ENCODE data around the gene SMTNL2.
"Not testable (repeated sequence)": the region's sequence is repeated elsewhere in the genome, so short reads cannot be mapped to it uniquely, and the experiment has no call there.

SMTNL2 gene

DNA sequence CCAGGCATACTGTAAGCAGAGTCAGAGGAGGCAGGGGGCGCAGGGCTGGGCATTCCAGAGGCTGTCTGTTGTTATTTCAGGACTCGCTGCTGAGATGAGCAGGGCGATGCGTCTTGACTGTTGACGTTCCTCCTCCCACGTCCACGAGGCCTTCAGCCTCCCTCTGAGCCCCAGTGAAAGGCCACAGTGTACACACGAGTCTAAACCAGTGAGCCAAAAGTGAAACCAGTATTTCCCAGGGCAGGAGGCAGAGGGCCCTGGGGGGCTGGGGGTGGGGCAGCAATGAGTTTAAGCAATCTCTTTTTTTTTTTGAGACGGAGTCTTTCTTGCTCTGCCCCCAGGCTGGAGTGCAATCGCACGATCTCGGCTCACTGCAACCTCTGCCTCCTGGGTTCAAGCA, 21.5 kb downstream of the SMTNL2 start:
- DNase-seq: no peak

DNA sequence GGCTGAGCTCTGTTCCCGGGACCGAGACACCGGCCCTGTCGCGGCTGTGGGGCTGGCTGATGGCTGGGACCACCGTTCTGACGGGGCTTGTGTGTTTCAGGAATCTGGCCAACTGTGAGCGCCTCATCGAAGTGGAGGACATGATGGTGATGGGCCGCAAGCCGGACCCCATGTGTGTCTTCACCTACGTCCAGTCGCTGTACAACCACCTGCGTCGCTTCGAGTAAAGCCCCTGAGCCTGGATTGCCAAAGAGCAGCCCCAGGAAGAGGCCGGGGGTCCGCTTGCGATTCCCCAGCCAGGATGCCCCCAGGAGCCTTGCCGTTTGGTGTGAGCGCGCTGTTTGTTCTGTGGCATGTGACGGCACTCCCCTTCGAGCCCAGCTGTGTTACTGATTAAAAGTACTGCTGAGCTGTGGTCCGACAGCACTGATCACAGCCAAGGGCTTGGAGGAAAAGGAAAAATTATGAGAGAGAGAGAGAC, 23.0 kb downstream of the SMTNL2 start:
- no peak for DNase-seq

DNA sequence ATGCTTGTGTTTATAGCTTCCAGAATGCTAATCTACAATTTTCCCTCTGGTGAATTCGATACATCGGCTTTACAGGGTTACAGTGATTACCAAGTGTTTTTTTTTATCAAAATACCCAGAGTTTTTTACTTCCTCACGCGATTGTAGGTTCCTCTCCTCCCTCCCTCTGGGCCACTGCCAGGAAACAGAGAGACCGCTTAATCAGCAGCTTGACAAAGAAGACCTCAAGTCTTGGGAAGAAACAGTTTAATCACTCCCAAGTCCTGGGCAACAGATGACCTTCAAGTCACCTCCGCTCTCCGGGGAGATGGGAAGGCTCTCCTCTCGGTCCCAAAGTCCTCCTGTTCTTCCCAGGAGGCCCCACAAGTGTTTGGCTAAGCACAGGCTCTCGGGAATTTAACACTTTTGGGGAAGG, 23.5 kb downstream of the SMTNL2 start:
- DNase-seq: no peak

DNA sequence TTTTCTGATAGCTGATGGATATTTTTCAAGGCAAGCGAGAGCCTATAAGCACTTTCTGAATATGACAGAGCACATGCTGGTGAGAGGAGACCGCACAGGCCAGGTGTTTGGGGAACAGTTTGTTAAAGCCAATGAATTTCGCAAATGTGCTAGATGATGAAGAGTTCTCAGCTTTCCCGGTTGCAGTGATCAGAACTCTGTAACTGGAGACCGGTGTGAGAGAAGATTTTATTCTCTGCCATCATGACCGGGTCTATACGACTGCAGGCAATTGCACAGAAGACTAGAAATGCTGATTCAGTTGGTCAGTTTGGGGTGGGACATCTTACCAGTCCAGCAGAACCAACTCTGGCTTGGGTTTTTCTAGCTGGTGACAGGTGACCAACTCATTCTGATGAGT, 25.4 kb downstream of the SMTNL2 start:
- no peak for DNase-seq

DNA sequence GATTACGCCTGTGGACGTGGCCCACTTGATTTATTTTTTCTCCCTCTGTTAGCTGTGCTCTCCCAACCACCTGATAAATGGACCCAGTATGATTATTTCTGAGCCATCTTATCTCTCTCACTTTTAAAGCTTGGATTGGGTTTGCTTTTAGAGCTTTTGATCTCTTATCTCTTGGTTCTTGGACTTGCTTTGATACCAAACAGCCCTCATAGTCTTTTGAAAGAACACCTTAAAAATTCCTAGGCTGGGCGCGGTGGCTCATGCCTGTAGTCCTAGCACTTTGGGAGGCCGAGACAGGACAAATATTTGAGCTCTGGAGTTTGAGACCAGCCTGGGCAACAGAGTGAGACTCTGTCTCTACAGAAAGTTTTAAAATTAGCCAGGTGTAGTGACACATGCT, 25.8 kb downstream of the SMTNL2 start:
- DNase-seq: no peak

DNA sequence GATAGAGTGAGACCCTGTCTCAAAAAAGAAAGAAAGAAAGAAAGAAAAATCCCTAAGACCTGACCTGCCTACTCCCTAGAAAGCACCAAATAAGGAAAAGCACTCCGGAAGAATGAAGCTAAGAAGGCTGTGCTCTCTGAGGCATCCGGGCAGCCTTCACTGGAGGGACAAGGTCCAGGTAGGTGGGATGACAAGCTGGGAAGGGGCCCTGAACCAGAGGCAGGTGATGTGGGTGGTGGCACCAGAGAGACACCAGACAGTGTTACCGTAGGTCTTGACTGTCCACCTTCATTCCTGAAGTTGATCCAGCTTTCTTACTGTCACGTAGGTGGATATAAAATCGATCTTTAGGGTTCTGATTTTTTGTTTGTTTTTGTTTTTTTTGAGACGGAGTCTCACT, 26.3 kb downstream of the SMTNL2 start:
- no peak for DNase-seq

DNA sequence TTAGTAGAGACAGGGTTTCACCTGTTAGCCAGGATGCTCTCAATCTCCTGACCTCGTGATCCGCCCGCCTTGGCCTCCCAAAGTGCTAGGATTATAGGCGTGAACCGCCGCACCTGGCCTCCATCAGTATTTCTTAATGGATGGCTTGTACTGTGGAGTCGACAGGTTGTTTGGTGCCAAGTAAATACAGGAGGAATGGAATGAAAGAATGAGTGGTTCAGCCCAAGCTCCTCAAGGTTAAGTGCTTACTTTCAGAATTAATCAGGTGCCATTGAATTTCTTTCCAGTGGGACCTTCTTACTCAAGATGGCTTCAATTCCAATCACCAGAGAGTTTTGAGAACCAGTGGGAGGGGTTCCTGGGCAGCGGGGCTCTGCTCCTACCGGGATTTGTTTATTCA, 32.1 kb downstream of the SMTNL2 start:
- no peak for DNase-seq

DNA sequence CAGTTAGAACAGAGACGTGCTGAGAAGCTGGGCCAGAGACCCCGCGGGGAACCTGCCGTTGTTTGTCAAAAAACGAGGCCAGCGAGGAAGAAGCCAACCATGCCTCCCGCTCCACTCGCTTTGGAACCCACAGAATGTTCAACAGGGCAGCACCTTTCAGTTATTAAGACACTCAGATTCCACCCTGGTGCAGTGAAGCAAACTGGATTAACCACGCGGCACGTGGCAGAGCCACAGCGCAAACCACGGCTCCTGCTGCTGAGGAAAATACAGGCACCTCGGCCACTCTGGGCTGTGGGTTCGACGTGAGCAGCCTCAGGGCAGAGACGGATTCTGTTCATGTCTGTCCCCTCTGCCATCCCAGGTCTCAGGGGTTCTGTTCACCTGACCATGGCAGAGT, 32.8 kb downstream of the SMTNL2 start:
- DNase-seq: no peak

DNA sequence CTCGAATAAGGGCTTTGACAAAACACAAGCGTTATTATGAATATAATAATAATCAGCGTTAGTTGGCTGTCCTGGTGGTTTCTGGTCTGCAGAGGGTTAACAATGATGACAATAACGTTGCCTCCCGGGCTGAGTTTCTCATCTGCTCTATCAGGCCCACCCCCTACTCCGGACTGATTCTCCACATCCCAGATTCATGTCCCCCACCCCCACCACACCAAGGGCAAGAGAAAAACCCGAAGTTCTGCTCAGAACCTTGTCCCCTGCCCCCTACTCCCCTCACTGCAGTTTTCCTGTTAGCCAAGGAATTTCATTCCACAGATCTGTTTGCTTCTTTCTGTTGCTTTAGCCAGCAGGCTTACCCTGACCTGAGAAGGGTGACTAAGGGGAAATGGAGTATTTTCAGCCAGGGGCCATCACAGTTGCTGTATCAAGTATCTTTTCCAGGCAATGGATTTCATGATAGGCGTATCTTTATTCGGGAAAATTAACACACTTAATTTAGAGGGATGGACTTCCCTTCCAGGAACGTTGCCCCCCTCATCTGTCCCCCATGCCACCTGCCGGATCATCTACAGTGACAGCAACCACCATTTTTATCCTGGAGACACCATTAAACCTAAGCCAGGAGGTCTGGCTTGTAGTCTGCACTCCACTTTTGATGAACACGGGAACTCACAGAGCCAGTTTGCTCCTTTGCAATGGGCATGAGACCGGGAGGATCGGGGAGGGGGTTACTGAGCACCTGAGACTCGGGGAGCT, 33.4 kb downstream of the SMTNL2 start:
- DNase-seq: no peak

DNA sequence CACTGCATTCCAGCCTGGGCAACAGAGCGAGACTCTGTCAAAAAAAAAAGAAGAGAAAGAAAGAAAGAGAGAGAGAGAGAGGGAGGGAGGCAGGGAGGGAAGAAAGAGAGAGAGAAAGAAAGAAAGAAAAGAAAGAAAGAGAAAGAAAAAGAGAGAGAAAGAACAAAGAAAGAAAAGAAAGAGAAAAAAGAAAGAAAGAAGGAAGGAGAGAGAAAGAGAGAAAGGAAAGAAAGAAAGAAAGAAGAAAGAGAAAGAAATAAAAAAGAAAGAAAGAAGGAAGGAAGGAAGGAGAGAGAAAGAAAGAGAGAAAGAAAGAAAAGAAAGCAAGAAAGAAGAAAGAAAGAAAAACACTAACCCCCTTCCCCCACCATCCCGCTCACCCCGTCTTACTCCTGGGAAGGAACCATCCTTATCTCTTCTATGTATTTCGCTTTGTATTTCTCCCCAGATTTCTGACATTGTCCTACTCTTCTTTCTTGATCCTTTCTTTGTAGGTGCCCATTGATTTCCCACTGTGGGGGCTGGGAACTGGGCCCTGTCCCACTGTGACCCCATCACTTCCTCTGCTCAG, 36.3 kb downstream of the SMTNL2 start:
- no peak for DNase-seq

DNA sequence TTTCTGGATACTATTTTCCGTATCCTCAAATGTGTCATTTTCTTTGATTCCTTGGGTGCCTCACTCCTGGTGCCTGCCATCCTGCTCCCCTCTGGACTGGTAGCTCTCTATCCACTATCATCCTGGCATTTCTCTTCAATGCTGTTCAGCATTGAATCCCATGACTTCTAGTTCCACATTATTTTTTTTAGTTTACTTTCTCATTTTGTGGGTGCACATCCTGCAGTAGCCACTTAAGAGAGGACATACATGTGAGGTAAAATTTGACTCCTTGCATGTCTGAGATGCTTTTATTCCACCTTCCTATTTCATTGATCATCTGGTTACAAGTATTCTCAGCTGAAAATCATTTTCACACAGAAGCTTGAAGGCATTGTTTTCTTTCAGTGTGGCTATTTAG, 38.0 kb downstream of the SMTNL2 start:
- no peak for DNase-seq

DNA sequence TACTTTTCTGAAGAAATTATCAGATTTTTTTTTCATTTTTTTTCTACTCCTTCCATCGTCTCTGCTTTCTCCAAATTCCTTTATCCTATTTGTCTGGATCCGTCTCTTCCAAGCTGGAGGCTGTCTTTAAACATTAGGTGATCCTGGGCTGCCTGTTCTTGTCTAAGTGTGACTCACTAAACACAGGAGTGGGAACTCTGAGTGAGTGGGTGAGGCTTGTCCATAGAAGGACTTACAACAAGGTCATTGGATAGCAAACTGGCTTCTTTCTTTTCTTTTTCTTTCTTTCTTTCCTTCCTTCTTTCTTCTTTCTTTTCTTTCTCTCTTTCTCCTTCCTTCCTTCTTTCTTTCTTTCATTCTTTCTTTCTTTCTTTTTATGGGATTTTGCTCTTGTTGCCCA, 38.9 kb downstream of the SMTNL2 start:
- DNase-seq: no peak

DNA sequence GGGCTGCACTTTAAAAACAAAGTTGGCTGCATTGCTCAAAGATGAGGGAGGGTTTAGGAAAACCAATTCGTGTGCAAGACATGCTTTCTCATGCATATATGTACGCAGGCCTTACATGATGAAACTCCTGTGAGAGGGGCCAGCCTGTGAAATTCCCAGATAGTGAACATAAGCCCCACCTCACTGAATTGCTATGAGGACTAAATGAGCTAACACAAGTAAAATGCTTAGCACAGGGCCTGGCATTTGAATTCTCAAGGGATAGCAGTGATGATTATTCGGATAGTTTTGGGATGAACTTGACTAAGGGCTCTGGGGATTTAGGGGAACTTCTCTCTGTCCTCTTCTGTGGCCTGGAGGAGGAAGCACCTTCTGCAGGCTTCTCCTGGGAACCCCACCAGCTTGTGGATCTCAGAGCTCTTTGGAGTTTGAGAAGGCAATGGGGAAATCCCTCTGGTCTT, 40.2 kb downstream of the SMTNL2 start:
- DNase-seq: not testable (repeated sequence)

DNA sequence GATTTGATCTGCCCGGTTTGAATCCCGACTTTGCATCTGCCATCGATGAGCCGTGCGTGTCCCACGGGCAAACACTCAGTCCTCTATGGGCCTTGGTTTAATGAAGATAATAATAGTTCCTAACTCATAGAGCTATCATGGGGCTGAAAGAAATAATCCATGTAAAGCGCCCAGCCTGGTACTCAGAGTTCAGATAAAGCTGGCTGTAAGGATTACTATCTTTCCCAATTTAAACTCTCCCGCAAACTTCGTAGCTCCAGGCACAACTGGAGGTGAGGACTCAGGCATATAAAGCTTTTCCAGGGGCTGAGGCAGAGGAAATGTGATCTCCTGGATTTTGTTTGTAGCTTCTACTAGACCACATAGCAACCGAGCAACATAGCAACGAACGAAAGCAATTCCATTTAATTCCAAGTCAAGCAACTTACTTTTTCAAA, 40.9 kb downstream of the SMTNL2 start:
- no peak for DNase-seq

DNA sequence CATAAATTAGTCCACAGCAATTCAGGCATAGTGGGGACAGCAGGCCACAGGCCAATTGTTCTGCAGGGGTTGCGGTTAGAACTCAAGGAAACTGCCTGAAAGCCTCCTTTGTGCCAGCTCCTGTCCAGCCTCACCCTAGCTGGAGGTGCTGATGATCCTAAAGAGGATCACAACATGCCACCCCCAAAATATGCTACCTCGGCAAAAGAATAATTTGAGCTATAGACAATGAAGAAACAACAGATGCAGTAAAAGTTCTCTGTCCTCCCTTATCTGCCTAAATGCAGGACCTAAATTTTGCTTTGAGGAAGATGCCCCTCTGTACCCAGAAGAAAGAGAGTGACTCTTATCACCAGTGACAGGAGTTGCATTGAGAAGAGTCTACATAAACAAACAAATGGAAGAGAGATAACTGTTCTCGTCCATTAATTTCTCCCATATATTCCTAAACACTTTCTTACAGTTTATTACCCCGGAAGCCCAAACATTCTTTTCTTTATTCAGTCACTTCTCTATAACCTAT, 42.5 kb downstream of the SMTNL2 start:
- no peak for DNase-seq

DNA sequence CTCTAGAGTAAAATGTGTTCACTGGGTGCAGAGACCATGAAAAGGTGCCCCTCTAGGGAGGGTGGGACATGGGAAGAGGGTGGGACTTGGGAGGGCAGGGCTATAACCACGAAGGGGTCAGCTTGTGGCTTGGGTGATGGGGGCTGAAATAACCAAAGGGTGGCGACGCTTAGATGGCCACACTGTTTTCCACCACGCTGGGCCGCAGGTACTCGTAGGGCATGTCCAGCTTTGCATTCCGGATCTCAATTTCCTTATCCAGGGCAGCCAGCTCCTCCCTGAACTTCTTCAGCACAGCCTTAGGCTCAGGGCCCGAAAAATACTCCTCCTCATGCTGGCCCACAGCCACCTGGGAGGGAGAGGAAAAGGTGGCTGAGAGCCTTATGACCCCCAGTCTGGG, 47.1 kb downstream of the SMTNL2 start:
- DNase-seq: no peak

DNA sequence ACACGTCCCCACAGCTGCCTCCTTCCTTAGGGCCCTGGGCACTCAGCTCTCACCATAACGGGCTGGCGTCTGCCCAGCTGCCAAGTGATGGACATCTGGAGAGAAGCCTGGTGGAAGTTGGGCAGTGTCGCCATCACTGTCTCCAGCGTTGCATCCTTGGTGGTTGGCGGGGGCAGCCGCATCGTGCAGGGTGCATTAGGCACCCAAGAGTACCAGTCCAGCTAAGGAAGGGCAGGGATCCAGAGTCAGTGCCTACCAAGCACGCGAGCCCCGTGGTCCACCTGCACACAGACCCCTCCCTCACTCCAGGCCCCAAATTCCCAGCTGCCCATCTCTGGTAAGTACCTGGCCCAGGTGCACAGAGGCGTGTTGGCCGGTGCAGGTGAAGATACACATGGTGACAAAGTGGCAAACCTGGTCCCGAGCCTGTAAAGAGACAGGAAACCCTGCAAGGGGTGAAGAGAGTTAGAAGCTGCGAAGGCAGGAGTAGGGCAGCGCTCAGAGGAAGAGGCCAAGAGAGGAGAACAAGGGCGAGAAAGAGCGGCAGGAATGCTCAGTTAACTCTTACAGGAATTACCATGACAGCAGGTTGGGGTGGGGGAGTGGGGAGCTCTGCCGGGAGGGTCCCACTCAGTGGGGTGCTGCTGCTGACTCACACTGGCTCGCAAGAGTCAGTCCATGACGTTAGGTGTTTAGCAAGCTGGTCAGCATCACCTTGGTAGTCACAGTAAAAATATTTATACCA, 47.7 kb downstream of the SMTNL2 start:
- DNase-seq: no peak

DNA sequence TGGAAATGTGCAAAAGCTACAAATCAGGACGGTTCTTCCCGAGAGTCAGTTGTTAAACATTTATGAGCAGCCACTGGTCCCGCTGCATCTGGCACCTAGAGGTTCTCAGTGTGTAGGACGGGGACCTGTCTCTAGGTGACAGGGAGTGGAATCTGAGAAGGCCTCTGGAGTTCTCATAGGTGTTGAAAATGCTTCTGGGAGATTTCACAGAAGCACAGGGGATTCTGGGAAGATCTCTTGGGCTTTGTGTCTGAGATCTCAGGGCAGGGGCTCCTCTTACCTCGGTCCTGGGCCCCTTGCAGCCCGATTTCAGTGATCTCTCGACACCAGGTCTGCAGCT, 48.2 kb downstream of the SMTNL2 start:
- DNase-seq: no peak

DNA sequence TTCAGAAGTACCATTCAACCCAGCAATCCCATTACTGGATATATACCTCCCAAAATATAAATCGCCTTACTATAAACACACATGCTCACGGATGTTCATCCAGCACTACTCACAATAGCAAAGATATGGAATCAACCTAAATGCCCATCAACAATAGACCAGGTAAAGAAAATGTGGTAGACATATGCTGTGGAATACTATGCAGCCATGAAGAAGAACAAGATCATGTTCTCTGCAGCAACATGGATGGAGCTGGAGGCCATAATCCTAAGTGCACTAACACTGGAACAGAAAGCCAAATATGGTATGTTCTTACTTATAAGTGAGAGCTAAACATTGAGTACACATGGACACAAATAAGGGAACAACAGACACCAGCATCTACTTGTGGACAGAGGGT, 49.3 kb downstream of the SMTNL2 start:
- no peak for DNase-seq

DNA sequence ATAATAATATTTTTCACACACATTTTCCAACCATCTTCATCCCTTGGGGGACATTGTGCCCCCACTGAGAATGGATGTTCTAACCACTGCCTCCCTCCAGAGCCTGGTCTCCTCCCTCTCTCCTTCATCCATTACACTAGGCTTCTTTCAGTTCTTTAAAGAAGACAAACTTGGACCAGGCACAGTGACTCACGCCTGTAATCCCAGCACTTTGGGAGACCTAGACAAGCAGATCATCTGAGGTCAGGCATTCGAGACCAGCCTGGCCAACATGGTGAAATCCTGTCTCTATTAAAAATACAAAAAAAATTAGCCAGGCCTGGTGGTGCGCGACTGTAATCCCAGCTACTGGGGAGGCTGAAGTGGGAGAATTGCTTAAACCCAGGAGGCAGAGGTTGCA, 50.6 kb downstream of the SMTNL2 start:
- DNase-seq: no peak

DNA sequence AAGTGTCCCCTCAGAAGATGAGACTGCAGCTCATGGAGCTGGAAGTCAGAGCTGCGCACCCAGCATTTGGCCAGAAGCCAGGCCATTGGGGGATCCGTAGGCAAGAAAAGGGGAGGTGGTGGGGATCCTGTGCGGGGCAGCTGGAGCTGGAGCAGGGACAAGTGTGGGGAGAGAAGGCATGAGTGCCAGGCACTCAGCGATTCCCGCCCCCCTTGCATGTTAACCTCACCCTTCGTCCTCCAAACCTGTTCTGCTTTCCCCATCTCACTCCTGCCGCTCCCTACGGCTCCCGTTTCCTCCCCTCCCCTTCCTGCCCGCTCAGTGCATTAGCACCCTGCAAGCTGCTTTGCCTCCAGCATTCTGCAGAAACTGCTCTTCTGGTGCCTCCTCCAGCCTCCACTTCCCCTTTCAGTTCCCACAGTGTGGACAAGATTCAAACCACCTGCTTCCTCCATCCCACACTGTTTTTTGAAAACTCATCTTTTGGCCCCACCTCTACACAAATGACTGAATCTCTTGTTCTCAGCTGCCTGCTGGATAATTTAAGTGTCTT, 51.6 kb downstream of the SMTNL2 start:
- DNase-seq: no peak

DNA sequence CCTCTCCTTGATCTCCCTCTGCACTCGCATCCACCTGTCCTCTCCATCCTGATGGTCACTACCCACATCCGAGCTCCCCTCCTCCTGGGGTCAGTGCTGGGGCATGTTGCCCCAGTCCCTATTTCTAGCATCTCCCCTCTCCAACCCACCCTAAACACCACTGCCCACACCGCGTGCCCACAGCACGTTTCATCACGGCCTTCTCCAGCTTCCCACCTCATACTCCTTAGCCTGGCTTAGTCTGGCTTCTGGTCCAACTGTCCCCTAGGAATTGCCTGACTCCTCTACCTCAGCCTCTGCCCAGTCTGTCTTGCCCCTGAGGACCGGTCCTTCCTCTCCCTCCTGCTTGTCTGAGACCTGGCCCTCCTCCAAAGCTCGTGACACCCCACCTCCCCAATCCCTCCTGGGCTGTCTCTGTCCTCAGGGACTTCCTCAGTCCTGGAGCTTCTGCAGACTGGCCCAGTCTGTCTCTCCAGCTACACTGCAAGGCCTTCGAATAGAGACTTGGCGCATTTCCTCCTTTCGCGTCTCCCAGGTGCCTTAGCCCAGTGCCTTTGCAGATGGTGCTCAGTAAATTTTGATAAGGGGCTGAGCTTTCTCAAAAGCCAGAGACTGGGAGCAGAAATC, 52.3 kb downstream of the SMTNL2 start:
- DNase-seq: no peak

DNA sequence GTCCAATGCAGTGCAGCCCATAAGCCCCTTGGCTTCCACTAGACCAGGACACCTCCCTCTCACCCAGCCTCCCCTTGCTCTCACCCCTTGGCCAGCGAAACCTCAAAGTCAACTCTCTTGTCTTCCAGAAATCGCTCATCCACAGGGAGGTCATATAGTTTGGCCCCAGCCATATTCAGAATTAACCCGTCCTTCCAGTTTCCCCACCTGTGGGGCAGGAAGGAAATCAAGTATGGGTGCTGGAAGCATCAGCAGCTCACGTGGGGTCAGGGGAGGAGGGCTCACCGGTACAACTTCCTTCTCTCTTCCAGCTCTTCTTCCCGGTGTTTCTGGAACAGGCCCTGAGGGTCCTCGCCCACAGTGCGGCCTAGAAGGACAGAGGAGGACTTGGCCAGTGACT, 54.4 kb downstream of the SMTNL2 start:
- not testable (repeated sequence) for DNase-seq

Data from KG1 (cell line).